ENCODE measurements around the gene GPR17. TPM values are rescaled to one million over a fixed set of nuclear protein-coding genes. Genes with fewer than 3 reads are reported as not detected.
A peak's percentile ranks its signal among the peaks of the same experiment; 100 is the strongest.

The GPR17 gene
- total RNA-seq, 1 donor from 2014 or later: not detected

- no peak overlapping the region for H2AFZ ChIP-seq (replicated peaks)
- no peak overlapping the region for H3K27ac ChIP-seq
- H3F3A ChIP-seq (ENCODE audit: low read depth): no peaks in the 10 kb centered on the region
- H3K36me3 ChIP-seq: no peaks in the 10 kb centered on the region
- TF ChIP-seq, protein P1, sequence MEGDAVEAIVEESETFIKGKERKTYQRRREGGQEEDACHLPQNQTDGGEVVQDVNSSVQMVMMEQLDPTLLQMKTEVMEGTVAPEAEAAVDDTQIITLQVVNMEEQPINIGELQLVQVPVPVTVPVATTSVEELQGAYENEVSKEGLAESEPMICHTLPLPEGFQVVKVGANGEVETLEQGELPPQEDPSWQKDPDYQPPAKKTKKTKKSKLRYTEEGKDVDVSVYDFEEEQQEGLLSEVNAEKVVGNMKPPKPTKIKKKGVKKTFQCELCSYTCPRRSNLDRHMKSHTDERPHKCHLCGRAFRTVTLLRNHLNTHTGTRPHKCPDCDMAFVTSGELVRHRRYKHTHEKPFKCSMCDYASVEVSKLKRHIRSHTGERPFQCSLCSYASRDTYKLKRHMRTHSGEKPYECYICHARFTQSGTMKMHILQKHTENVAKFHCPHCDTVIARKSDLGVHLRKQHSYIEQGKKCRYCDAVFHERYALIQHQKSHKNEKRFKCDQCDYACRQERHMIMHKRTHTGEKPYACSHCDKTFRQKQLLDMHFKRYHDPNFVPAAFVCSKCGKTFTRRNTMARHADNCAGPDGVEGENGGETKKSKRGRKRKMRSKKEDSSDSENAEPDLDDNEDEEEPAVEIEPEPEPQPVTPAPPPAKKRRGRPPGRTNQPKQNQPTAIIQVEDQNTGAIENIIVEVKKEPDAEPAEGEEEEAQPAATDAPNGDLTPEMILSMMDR (IDR thresholded peaks at IDR 0.05): no peak
- TF ChIP-seq EZH2phosphoT487 (IDR thresholded peaks at IDR 0.05) (no peak), EZH2 (IDR thresholded peaks at IDR 0.05) (no peak)
- H3K4me3 Mint-ChIP-seq: no peak overlapping the region
- H4K20me1 ChIP-seq (ENCODE audit: low read depth): peaks cover 12% of the 10 kb centered on the region
- no peak for DNase-seq (ENCODE audit: low spot score)
- no peaks in the 10 kb centered on the region for H3K79me2 ChIP-seq (ENCODE audit: low read depth)
- peaks cover 26% of the 10 kb centered on the region for H3K27me3 Mint-ChIP-seq (ENCODE audit: insufficient read depth, low read depth)
- no peaks in the 10 kb centered on the region for H3K9me3 ChIP-seq (ENCODE audit: low read depth)
- H3K4me3 ChIP-seq: no peak overlapping the region
- peaks cover 15% of the 10 kb centered on the region for H3K9me3 Mint-ChIP-seq
- peaks cover 7% of the 10 kb centered on the region for H3K4me1 ChIP-seq
- peaks cover 11% of the 10 kb centered on the region for H3K4me1 Mint-ChIP-seq
- H3K27me3 ChIP-seq: peaks cover 65% of the 10 kb centered on the region
- H3K36me3 Mint-ChIP-seq: no peaks in the 10 kb centered on the region
- H3K27ac Mint-ChIP-seq: no peak overlapping the region
- H3K4me2 ChIP-seq: no peak overlapping the region
- no peak overlapping the region for H3K9ac ChIP-seq
These were observed 25.8 kb downstream of the GPR17 start for GRCh38 chr2:127671557-127672302.

GRCh38 chr2:127672341-127673224, 26.6 kb downstream of the GPR17 start:
- H3K9ac ChIP-seq: no peak overlapping the region

DNA sequence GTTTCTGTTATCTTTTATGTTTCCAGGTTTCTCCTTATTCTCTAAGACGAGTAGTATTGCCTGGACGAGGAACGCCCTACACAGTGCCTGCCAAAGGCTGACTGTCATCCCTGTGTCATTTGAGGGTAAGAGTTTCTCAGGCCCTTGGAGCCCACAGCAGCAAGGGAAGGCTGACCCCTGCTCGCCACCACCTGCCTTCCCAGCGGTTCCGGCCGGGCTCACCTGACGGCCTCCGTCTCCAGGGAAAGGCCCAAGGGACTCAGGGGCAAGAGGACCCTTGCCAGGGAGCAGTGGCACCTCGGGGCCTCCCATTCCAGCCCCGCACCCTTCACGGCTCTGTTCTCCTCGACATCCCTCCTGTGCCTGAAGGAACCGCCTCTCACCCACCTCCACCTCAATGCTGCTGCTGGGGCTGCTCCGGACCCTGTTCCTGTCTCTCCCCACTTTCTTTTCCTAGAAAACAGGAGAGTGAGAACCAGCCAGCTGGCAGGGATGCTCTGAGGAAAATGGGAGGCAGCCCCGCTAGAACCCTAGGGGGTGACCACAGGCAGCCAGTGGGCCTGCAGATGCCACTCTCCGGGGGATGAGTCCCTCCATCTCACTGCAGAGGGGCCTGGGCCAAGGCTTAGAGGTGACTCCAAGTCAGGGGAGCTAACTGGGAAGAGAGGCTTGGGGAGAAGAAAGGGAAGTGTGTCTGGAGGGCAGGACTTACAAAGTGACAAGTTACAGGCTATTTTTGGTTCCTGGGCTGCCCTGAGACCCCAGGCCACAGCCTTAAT, 27.5 kb downstream of the GPR17 start:
- H3K4me3 ChIP-seq: no peak overlapping the region
- H3K4me2 ChIP-seq: no peak overlapping the region
- no peak for DNase-seq (ENCODE audit: low spot score)
- H3K9ac ChIP-seq: no peak overlapping the region
- H3K9me3 ChIP-seq (ENCODE audit: low read depth): no peaks in the 10 kb centered on the region
- H3K36me3 ChIP-seq: no peaks in the 10 kb centered on the region
- peaks cover 71% of the 10 kb centered on the region for H3K27me3 ChIP-seq
- Mint-ChIP-seq H3K4me1 (peaks cover 11% of the 10 kb centered on the region), H3K36me3 (no peaks in the 10 kb centered on the region), H3K9me3 (peaks cover 6% of the 10 kb centered on the region), H3K27ac (no peak overlapping the region), H3K4me3 (peak overlapping the region; percentile 86), H3K27me3 (ENCODE audit: insufficient read depth, low read depth) (peaks cover 31% of the 10 kb centered on the region)
- no peak for TF ChIP-seq EZH2phosphoT487 (IDR thresholded peaks at IDR 0.05)
- TF ChIP-seq EZH2 (IDR thresholded peaks at IDR 0.05): no peak
- TF ChIP-seq, protein P1 (IDR thresholded peaks at IDR 0.05): no peak
- no peaks in the 10 kb centered on the region for H3K79me2 ChIP-seq (ENCODE audit: low read depth)
- H4K20me1 ChIP-seq (ENCODE audit: low read depth): peaks cover 12% of the 10 kb centered on the region
- no peak overlapping the region for H3K27ac ChIP-seq
- H2AFZ ChIP-seq (replicated peaks): no peak overlapping the region
- H3K4me1 ChIP-seq: peaks cover 4% of the 10 kb centered on the region
- H3F3A ChIP-seq (ENCODE audit: low read depth): no peaks in the 10 kb centered on the region

More at GRCh38 chr2:127672341-127673224, 26.6 kb downstream of the GPR17 start:
- Mint-ChIP-seq H3K4me3 (peak overlapping the region; percentile 46), H3K27ac (no peak overlapping the region), H3K4me1 (peaks cover 11% of the 10 kb centered on the region), H3K9me3 (peaks cover 10% of the 10 kb centered on the region), H3K27me3 (ENCODE audit: insufficient read depth, low read depth) (peaks cover 31% of the 10 kb centered on the region), H3K36me3 (no peaks in the 10 kb centered on the region)
- no peak for DNase-seq (ENCODE audit: low spot score)
- Histone ChIP-seq H3K9me3 (ENCODE audit: low read depth) (no peaks in the 10 kb centered on the region), H3F3A (ENCODE audit: low read depth) (no peaks in the 10 kb centered on the region), H3K27ac (no peak overlapping the region), H3K36me3 (no peaks in the 10 kb centered on the region), H3K4me2 (no peak overlapping the region), H2AFZ (replicated peaks) (no peak overlapping the region), H3K4me3 (no peak overlapping the region), H3K79me2 (ENCODE audit: low read depth) (no peaks in the 10 kb centered on the region), H4K20me1 (ENCODE audit: low read depth) (peaks cover 12% of the 10 kb centered on the region), H3K27me3 (peaks cover 65% of the 10 kb centered on the region), H3K4me1 (peaks cover 4% of the 10 kb centered on the region)
- no peak for TF ChIP-seq EZH2 (IDR thresholded peaks at IDR 0.05)
- no peak for TF ChIP-seq EZH2phosphoT487 (IDR thresholded peaks at IDR 0.05)
- TF ChIP-seq, protein P1 (IDR thresholded peaks at IDR 0.05): no peak
